SK-N-MC (cell line): ENCODE measurements around the gene DLGAP4.

ENCODE experiments used
- DNase-seq: peaks from one replicate; pipeline ENCODE4 v3.0.0-alpha.2; 2011; ENCODE audit warnings: low read depth, low spot score
- H3K27ac ChIP-seq: fragments of 200-600 bp; sonication (generic); 2 replicates; pipeline ENCODE4 v1.5.1; 2016; ENCODE audit warnings: mixed run types
- H3K36me3 ChIP-seq: fragments of 200-600 bp; sonication (generic); 2 replicates; pipeline ENCODE4 v1.6.1; 2017; ENCODE audit warnings: antibody characterized with exemption, low read length, mixed read lengths; ENCODE audit not compliant: insufficient read depth
- H3K4me3 ChIP-seq: fragments of 200-600 bp; sonication (generic); 2 replicates; pipeline ENCODE4 v1.5.1; 2016
- H3K9ac ChIP-seq: fragments of 200-600 bp; sonication (generic); 2 replicates; pipeline ENCODE4 v1.8.0; 2017; ENCODE audit warnings: mixed run types, mixed read lengths; ENCODE audit not compliant: insufficient read length
- H3K9me3 ChIP-seq: fragments of 200-600 bp; sonication (generic); 2 replicates; pipeline ENCODE4 v1.6.1; 2017; ENCODE audit warnings: low read depth, mild to moderate bottlenecking, antibody characterized with exemption, low read length, moderate library complexity, mixed read lengths
- EZH2 ChIP-seq: fragments of 200-600 bp; sonication (generic); IDR thresholded peaks from one replicate; pipeline ENCODE4 v1.6.1; 2017; ENCODE audit warnings: antibody characterized with exemption
- FOXP2 ChIP-seq: optimal IDR thresholded peaks from 2 replicates; pipeline ENCODE3; 2011; ENCODE audit warnings: mild to moderate bottlenecking, moderate library complexity; ENCODE audit not compliant: insufficient read depth; ENCODE audit errors: extremely low read length, control extremely low read depth
- POLR2AphosphoS5 ChIP-seq: IDR thresholded peaks from 2 replicates; pipeline ENCODE4 v1.6.1; 2012; ENCODE audit warnings: mild to moderate bottlenecking, low read depth, low read length, borderline replicate concordance

DLGAP4 gene

DNA sequence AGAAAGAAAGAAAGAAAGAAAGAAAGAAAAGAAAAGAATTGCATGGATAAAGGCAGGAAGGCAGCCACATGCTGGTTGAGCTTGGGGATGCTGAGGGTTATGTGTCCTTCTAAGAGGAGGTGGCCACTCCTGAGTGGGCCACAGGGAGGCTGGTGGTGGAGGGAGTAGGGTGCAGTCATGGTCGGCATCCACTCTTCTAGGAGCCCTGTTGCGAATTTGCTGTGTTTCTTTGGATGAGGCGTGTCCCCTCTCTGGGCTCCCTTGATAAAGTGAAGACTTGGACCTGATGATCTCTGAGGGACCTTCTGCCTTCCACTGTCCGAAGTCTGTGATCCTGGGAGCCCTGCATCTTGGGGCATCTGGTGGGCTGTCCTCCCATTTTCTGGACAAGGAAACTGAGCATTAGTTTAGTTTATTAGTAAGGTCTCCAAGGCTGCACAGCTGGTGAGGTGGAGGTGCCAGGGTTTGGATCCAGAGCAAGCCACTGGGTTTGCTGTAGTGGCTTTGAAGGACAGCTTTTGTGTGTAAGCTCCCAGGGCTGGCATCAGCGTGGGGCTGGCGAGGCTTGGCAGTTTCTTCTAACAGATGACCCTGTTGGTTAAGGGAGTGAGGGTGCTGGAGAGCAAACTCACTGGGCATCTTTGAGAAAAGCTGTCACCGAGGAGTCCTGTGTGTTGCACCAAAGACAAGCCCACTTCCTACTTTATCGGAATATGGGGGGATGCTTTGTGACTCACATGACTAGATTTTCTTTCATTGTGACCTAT, 4.3 kb downstream of the DLGAP4 start:
- no peak overlapping the region for H3K27ac ChIP-seq
- H3K9me3 ChIP-seq = no peaks in the 10 kb centered on the region
- H3K4me3 ChIP-seq = no peak overlapping the region
- DNase-seq = no peak
- TF ChIP-seq POLR2AphosphoS5 (no peak), EZH2 (no peak), FOXP2 (no peak)
- H3K9ac ChIP-seq = no peak overlapping the region
- H3K36me3 ChIP-seq = no peaks in the 10 kb centered on the region

DNA sequence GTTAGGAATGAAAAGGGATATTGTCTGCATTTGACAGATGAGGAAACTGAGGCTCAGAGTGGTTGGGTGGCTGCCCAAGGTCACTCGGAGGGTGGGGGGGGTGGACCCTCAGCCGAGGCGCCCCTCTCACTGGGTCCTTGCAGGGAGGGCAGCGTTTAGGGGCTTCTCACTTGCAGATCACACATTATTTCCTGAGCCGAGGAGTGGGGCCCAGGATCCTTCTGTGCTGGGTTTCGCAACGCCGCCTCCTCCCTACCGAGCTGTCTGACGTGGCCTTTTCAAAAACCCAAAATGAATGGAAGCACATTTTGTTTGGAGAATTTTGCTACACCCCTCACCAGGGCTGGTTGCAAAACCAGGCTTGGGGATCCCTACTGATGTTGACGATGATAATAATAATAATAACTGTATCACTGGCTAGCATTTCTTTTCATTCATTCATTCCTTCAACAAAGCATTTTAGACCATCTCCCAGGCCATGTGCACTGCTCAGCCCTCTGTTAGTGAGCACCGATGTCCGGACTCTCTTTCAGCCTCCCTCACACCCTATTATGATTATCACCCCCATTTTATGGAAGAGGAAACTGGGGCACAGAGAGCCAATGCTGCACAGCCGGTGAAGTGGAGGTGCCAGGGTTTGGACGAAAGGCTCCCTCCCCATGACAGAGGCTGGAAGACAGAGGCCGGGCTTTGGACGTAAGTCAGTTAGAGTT, 5.2 kb downstream of the DLGAP4 start:
- H3K9ac ChIP-seq = no peak overlapping the region
- DNase-seq = no peak
- no peaks in the 10 kb centered on the region for H3K9me3 ChIP-seq
- H3K4me3 ChIP-seq = peak overlapping the region; percentile 19; the same call in 1 of the 2 replicates
- H3K27ac ChIP-seq = no peak overlapping the region
- no peak for TF ChIP-seq POLR2AphosphoS5
- no peak for TF ChIP-seq FOXP2
- no peak for TF ChIP-seq EZH2
- H3K36me3 ChIP-seq = no peaks in the 10 kb centered on the region

DNA sequence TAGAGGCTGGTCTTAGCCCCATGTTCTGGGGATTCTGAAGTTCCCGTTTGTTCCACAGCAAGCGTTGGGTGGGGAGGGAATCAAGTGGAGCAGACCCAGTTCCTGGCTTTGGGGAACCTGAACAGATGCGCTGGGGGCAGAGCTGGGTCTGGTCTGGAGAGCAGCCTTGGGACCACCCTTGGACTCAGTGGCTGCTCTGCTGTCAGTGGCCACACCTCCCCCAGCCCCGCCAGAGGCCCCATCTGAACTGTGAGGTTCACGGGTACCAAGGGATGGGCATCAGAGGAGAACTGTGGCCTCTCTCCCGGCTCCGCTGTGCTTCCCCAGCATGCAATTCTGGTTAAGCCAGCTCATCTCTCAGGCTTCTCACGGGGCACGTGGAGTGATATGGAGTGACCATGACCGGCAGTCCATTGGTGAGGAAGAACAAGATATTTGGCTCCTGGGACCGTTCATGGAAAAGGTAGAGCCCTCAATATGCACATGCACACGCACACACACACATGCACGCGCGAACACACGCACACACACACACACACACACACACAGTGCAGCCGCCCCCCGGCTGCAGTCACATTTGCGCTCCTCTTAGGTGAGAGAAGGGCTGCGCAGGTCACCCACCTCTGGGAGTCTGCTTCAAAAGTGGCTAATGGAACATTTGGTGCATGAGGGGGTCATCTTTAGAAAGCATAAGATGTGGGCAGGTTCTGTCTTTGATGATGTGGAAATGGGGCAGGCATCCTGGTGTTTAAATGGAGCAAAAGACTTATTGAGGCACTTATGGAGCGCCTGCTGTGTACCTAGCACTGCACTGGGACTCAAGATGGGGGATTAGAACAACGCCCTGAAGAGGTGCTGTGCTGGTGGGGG, 6.0 kb downstream of the DLGAP4 start:
- no peaks in the 10 kb centered on the region for H3K9me3 ChIP-seq
- TF ChIP-seq EZH2 = no peak
- TF ChIP-seq FOXP2 = no peak
- no peak for TF ChIP-seq POLR2AphosphoS5
- no peaks in the 10 kb centered on the region for H3K36me3 ChIP-seq
- DNase-seq = no peak
- H3K9ac ChIP-seq = no peak overlapping the region
- H3K27ac ChIP-seq = no peak overlapping the region
- no peak overlapping the region for H3K4me3 ChIP-seq

DNA sequence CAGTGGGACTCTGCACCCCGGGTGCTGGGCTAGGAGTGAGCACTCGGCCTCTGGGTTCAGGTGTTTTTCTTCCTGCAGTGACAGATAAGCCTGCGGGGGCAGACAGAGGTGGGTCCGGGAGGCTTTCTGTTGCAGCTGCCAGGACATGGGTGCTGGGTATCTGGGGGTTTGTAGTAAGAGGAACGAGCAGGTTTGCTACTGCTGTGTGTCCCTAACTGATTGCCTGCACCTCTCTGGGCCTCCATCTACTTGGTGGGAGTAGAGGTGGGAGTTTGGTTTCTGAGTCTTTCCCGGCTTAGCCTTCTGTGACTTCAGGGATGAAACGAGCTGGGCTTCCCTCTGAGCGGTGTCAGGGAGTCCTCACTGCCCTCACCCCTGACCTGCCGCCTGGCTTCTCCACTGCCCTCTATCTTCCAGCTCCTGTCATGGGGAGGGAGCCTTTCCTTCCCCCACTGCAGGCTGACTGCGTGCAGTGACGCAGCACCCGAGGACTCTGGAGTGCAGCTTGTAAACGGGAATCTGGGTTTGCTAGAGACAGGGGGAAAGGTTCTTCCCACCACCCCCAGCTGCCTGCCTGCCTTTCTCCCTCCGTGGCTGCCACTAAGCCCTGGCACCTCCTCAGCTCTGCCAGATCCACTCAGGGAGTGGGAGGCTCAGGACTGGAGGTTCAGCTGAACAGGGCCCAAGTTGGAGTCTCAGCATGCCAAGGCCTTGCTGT, 6.7 kb downstream of the DLGAP4 start:
- H3K36me3 ChIP-seq = no peaks in the 10 kb centered on the region
- H3K9me3 ChIP-seq = no peaks in the 10 kb centered on the region
- H3K4me3 ChIP-seq = no peak overlapping the region
- no peak for TF ChIP-seq EZH2
- TF ChIP-seq FOXP2 = no peak
- TF ChIP-seq POLR2AphosphoS5 = no peak
- H3K27ac ChIP-seq = no peak overlapping the region
- H3K9ac ChIP-seq = no peak overlapping the region
- no peak for DNase-seq

DNA sequence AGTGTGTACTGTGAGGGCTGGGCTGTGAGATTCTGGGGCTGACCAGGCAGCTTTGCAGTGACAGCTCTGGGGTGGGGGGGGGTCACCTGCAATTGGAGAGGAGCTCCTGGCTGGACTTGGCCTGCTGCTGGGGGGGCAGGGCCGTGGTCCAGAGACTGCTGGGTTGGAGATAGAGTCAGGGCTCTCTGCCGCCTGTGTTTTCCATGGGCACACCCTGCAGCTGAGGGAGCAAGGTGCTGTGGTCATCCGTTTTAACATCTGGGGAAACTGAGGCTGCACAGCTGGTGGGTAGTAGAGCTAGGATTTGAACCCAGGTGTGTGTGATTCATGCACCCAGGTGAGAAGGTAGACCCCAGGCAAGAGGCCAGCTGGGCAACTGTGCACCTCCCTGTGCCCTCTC, 7.3 kb downstream of the DLGAP4 start:
- no peaks in the 10 kb centered on the region for H3K36me3 ChIP-seq
- TF ChIP-seq POLR2AphosphoS5 (no peak), EZH2 (no peak), FOXP2 (no peak)
- H3K4me3 ChIP-seq = no peak overlapping the region
- H3K9me3 ChIP-seq = no peaks in the 10 kb centered on the region
- DNase-seq = no peak
- H3K27ac ChIP-seq = no peak overlapping the region
- H3K9ac ChIP-seq = no peak overlapping the region

DNA sequence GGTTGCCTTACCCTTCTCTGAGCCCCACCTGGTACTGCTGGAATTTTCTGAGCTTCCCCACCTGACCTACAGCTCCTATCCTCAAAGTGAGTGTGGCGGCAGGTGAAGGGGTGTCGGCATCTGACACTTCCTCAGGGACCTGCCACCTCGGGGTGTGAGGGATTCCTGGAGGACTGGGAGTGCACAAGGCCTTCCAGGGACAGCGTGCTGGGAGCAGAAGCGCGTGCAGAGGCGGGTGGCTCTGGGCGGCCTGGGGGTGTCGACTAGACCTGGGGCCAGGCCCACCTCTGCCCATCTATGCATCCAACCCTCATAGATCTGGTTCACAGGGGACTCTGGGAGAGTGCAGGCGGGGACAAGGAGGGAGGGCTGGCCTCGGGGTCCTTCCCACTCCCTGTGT, 7.8 kb downstream of the DLGAP4 start:
- H3K27ac ChIP-seq = no peak overlapping the region
- no peak for DNase-seq
- H3K9me3 ChIP-seq = no peaks in the 10 kb centered on the region
- no peak overlapping the region for H3K9ac ChIP-seq
- no peak overlapping the region for H3K4me3 ChIP-seq
- H3K36me3 ChIP-seq = no peaks in the 10 kb centered on the region
- TF ChIP-seq POLR2AphosphoS5 (no peak), FOXP2 (no peak), EZH2 (no peak)

DNA sequence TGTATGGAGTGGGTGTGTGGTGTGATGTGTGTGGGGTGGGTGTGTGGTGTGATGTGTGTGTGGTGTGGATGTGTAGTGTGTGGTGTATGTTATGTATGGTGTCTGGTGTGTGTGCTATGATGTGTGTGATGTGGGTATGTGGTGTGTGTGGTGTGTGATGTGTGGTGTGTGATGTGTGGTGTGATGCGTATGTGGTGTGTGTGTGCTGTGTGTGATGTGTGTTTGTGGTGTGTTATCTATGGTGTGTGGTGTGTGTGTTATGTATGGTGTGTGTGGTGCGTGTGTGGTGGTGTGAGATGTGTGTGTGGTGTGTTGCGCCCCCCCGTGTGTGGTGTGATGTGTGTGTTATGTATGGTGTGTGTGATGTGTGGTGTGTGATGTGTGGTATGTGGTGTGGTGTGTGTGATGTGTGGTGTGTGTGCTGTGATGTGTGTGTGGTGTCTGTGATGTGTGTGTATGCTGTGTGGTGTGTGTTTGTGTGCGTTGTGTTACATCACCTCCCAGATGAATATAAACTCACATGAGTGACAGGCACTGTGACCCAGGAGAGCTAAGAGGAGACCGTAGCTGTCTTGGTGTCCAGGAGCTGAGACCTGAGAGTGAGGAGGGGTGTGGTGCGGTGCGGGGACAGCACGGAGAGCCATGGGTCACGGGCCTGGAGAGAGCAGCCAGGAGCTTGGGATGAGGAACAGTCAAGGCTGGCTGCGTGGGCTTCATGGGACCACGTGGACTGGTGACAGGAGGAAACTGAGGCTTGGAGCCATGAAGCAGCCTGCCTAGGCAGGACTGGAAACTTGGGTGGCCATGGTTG, 8.8 kb downstream of the DLGAP4 start:
- H3K4me3 ChIP-seq = no peak overlapping the region
- H3K9me3 ChIP-seq = no peaks in the 10 kb centered on the region
- DNase-seq = no peak
- H3K27ac ChIP-seq = no peak overlapping the region
- H3K36me3 ChIP-seq = no peaks in the 10 kb centered on the region
- H3K9ac ChIP-seq = no peak overlapping the region
- TF ChIP-seq FOXP2 = no peak
- TF ChIP-seq POLR2AphosphoS5 = no peak
- no peak for TF ChIP-seq EZH2
